Endothelial cell (in vitro differentiated cells): ENCODE measurements around the gene RAB15. TPM values are rescaled to one million over a fixed set of nuclear protein-coding genes. Genes with fewer than 3 reads are reported as not detected.

Source experiments
- DNase-seq: peaks from one replicate; pipeline ENCODE4 v3.0.0; 2021; ENCODE audit warnings: low spot score
- H3K27ac Mint-ChIP-seq: one replicate; pipeline ENCODE4 v1.8.0; 2021; ENCODE audit warnings: mixed read lengths, inconsistent platforms; ENCODE audit not compliant: unreplicated experiment
- H3K27me3 Mint-ChIP-seq: one replicate; pipeline ENCODE4 v1.8.0; 2021; ENCODE audit warnings: mild to moderate bottlenecking, moderate library complexity, mixed read lengths, inconsistent platforms; ENCODE audit not compliant: unreplicated experiment
- H3K36me3 Mint-ChIP-seq: one replicate; pipeline ENCODE4 v1.8.0; 2021; ENCODE audit warnings: mild to moderate bottlenecking, low read depth, mixed read lengths, inconsistent platforms; ENCODE audit not compliant: unreplicated experiment
- H3K4me1 Mint-ChIP-seq: one replicate; pipeline ENCODE4 v1.8.0; 2021; ENCODE audit warnings: mild to moderate bottlenecking, mixed read lengths, inconsistent platforms; ENCODE audit not compliant: unreplicated experiment
- H3K4me3 Mint-ChIP-seq: one replicate; pipeline ENCODE4 v1.8.0; 2021; ENCODE audit warnings: mild to moderate bottlenecking, mixed read lengths, inconsistent platforms; ENCODE audit not compliant: unreplicated experiment
- H3K9me3 Mint-ChIP-seq: one replicate; pipeline ENCODE4 v1.8.0; 2021; ENCODE audit warnings: mixed read lengths, inconsistent platforms; ENCODE audit not compliant: unreplicated experiment
- CTCF ChIP-seq: fragments of 200-600 bp; sonication (generic); IDR thresholded peaks from one replicate; pipeline ENCODE4 v1.5.0; 2021; ENCODE audit warnings: antibody characterized with exemption; ENCODE audit not compliant: unreplicated experiment
- total RNA-seq: library from RNA; stranded (reverse); fragmentation: NEBNext Ultra II Directional; extraction: Animal tissue kit (Norgen Biotek cat#: 25700); gene quantifications from one replicate; pipeline ENCODE4 v1.2.1, GENCODE V29; 2021; ENCODE audit not compliant: unreplicated experiment

The RAB15 gene
- total RNA-seq, 1 donor from 2014 or later = 20.9 TPM

- Mint-ChIP-seq H3K4me3 (no peak overlapping the region), H3K36me3 (peaks cover 9% of the 10 kb centered on the region), H3K9me3 (no peaks in the 10 kb centered on the region), H3K27ac (no peak overlapping the region), H3K27me3 (peaks cover 14% of the 10 kb centered on the region), H3K4me1 (no peaks in the 10 kb centered on the region)
- DNase-seq = no peak
- no peak for TF ChIP-seq CTCF
These were observed 19.4 kb downstream of the RAB15 start for GRCh38 chr14:64952598-64953309.

DNA sequence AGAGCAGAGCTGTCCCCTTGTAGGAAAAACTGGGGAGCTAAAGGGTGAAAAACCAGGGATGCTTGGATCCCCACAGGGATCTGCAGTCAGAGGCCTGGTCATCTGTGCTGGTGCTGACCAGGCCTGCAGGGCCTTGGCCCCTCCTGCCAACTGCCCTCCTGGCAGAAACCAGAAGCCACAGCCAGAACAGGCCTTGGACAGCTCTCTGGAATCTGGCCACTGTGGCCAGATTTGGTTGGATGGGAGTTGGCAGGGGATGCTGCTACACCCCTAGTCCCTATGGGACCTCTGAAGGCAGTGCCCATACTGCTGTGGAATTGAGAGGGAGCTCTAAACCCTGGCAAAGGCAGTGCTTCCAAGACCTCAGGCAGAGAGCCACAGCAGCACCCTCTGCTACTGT lies 20.4 kb downstream of the RAB15 start:
- Mint-ChIP-seq H3K9me3 (no peaks in the 10 kb centered on the region), H3K36me3 (peaks cover 11% of the 10 kb centered on the region), H3K4me1 (no peaks in the 10 kb centered on the region), H3K27me3 (peaks cover 16% of the 10 kb centered on the region), H3K4me3 (no peak overlapping the region), H3K27ac (no peak overlapping the region)
- TF ChIP-seq CTCF = no peak
- no peak for DNase-seq

- peak overlapping the region; percentile 23 for H3K4me3 Mint-ChIP-seq
- peaks cover 16% of the 10 kb centered on the region for H3K27me3 Mint-ChIP-seq
- H3K9me3 Mint-ChIP-seq = no peaks in the 10 kb centered on the region
- DNase-seq = no peak
- H3K4me1 Mint-ChIP-seq = no peaks in the 10 kb centered on the region
- TF ChIP-seq CTCF = no peak
- H3K27ac Mint-ChIP-seq = no peak overlapping the region
- H3K36me3 Mint-ChIP-seq = peaks cover 11% of the 10 kb centered on the region
These were observed 20.8 kb downstream of the RAB15 start for GRCh38 chr14:64951291-64951690.

DNA sequence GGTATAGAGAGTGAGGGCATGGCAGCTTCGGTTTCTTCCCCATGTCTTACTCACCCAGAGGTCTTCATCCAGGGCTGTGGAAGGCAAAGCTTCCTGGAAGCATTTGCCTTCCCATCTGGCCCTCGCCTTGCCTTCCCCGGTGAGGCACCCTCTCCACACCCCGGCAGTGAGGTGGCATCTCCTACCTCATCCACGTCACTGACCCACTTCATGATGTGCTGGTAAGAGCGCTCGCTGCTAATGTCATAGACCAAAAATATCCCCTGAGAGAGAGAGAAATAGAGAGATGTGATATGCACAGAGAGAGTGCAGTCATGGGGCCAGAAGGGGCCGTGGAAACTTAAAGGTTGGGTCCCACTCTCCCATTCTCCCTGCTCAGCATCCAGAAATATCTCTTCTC lies 21.2 kb downstream of the RAB15 start:
- DNase-seq = no peak
- Mint-ChIP-seq H3K36me3 (peaks cover 11% of the 10 kb centered on the region), H3K9me3 (no peaks in the 10 kb centered on the region), H3K4me3 (peak overlapping the region; percentile 23), H3K4me1 (no peaks in the 10 kb centered on the region), H3K27me3 (peaks cover 16% of the 10 kb centered on the region), H3K27ac (no peak overlapping the region)
- TF ChIP-seq CTCF = no peak

GRCh38 chr14:64948612-64949210 lies 23.4 kb downstream of the RAB15 start:
- Mint-ChIP-seq H3K4me1 (peaks cover 3% of the 10 kb centered on the region), H3K9me3 (no peaks in the 10 kb centered on the region), H3K27me3 (peaks cover 8% of the 10 kb centered on the region), H3K4me3 (no peak overlapping the region), H3K36me3 (peaks cover 11% of the 10 kb centered on the region), H3K27ac (no peak overlapping the region)
- no peak for DNase-seq
- TF ChIP-seq CTCF = no peak
